D721Med (cell line): ENCODE results near the gene TBC1D1.

Source experiments
- DNase-seq: peaks from one replicate; pipeline ENCODE4 v3.0.0; 2011; ENCODE audit warnings: low spot score; ENCODE audit not compliant: insufficient read length
- FAIRE-seq: peaks from 2 replicates; lab custom pipeline; 2011; peaks lifted over from hg19 to GRCh38; lab: Jason Lieb, UNC
- CTCF ChIP-seq: IDR thresholded peaks from 2 replicates; pipeline ENCODE4 v1.5.1; 2012; ENCODE audit warnings: mild to moderate bottlenecking, control low read depth; ENCODE audit not compliant: insufficient read depth; ENCODE audit errors: missing control alignments

The TBC1D1 gene

GRCh38 chr4:38076153-38076669 is 185.3 kb downstream of the TBC1D1 start:
- TF ChIP-seq CTCF, result no peak
- FAIRE-seq (no peak), DNase-seq (no peak)

- no peak for DNase-seq
- no peak for TF ChIP-seq CTCF
- FAIRE-seq, result no peak
Measured at GRCh38 chr4:38077791-38078489, 187.1 kb downstream of the TBC1D1 start.

GRCh38 chr4:38078590-38079421 is 187.9 kb downstream of the TBC1D1 start:
- FAIRE-seq, result no peak
- no peak for DNase-seq
- TF ChIP-seq CTCF, result no peak

GRCh38 chr4:38080061-38080974 is 189.4 kb downstream of the TBC1D1 start:
- TF ChIP-seq CTCF, result no peak
- DNase-seq (no peak), FAIRE-seq (no peak)

GRCh38 chr4:38082021-38082420 is 191.1 kb downstream of the TBC1D1 start:
- TF ChIP-seq CTCF, result no peak
- DNase-seq, result no peak
- FAIRE-seq, result no peak

GRCh38 chr4:38082424-38083385 is 191.8 kb downstream of the TBC1D1 start:
- FAIRE-seq (no peak), DNase-seq (no peak)
- TF ChIP-seq CTCF, result no peak
